Karpas-422 (cell line): ENCODE measurements around the gene CDK14. TPM values are rescaled to one million over a fixed set of nuclear protein-coding genes. Genes with fewer than 3 reads are reported as not detected.
"Not testable (repeated sequence)": the region's sequence is repeated elsewhere in the genome, so short reads cannot be mapped to it uniquely, and the experiment has no call there.

Experiments
- DNase-seq: peaks from one replicate; pipeline ENCODE4 v3.0.0-alpha.2; 2015
- H2AFZ ChIP-seq: fragments of 200-600 bp; sonication (generic); 2 replicates; pipeline ENCODE4 v1.6.1; 2014; ENCODE audit warnings: antibody characterized with exemption, low read length, mixed read lengths
- H3K27ac ChIP-seq: fragments of 200-600 bp; sonication (generic); 2 replicates; pipeline ENCODE4 v1.5.1; 2014; ENCODE audit warnings: mild to moderate bottlenecking, low read length, moderate library complexity
- H3K27me3 ChIP-seq: fragments of 200-600 bp; sonication (generic); 2 replicates; pipeline ENCODE4 v1.6.1; 2014; ENCODE audit warnings: low read length, mixed read lengths
- H3K36me3 ChIP-seq: fragments of 200-600 bp; sonication (generic); 2 replicates; pipeline ENCODE4 v1.6.1; 2014; ENCODE audit warnings: low read length, mixed read lengths; ENCODE audit not compliant: insufficient read depth
- H3K4me1 ChIP-seq: fragments of 200-600 bp; sonication (generic); 2 replicates; pipeline ENCODE4 v1.6.1; 2014; ENCODE audit warnings: mild to moderate bottlenecking, low read length, mixed read lengths
- H3K4me2 ChIP-seq: fragments of 200-600 bp; sonication (generic); 2 replicates; pipeline ENCODE4 v1.6.1; 2014; ENCODE audit warnings: low read length, low read depth, mild to moderate bottlenecking; ENCODE audit not compliant: poor library complexity, severe bottlenecking
- H3K4me3 ChIP-seq: fragments of 200-600 bp; sonication (generic); 2 replicates; pipeline ENCODE4 v1.5.1; 2014; ENCODE audit warnings: mild to moderate bottlenecking, antibody characterized with exemption, low read length, mixed read lengths
- H3K79me2 ChIP-seq: fragments of 200-600 bp; sonication (generic); 2 replicates; pipeline ENCODE4 v1.6.1; 2014; ENCODE audit warnings: mild to moderate bottlenecking, low read length, mixed read lengths
- H3K9ac ChIP-seq: fragments of 200-600 bp; sonication (generic); 2 replicates; pipeline ENCODE4 v1.6.0; 2014; ENCODE audit warnings: low read length
- H3K9me2 ChIP-seq: fragments of 200-600 bp; sonication (generic), shearing (Covaris generic); replicated peaks from 2 replicates; pipeline ENCODE4 v1.6.0; 2014; ENCODE audit warnings: mild to moderate bottlenecking, low read length, moderate library complexity; ENCODE audit not compliant: insufficient read depth
- H3K9me3 ChIP-seq: fragments of 300-700, 200-600 bp; sonication (generic); 2 replicates; pipeline ENCODE4 v1.6.1; 2014; ENCODE audit warnings: low read length, mixed read lengths
- H4K20me1 ChIP-seq: fragments of 200-600 bp; sonication (generic); 2 replicates; pipeline ENCODE4 v1.6.1; 2014; ENCODE audit warnings: mild to moderate bottlenecking, antibody characterized with exemption, low read length, low read depth; ENCODE audit not compliant: insufficient read depth
- total RNA-seq: library from RNA; depleted of rRNA; stranded (reverse); fragments of >200 nt; shearing (Covaris generic); gene quantifications from 2 replicates; pipeline ENCODE4 v1.2.3, GENCODE V29; 2014; ENCODE audit warnings: low replicate concordance

Gene CDK14
- total RNA-seq, 1 experiment from 2014 or later = 121 TPM

DNA sequence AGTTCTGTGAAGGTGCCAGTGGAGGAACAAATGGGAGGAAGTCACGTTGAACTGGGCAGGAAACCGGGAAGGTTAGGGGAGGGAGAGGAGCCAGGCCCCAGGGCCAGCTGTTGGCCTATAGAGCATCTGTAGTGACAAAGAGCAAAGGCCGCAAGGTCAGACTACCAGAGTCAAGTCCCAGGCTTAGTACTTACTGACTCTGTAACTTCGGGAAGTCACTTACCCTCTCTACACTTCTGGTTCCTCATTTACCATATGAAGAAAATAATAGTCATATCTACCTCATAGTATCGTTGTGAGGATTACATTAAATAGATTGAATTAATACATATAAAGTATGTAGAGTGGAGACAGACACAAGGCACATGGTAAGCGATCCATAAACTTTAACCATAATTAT lies 566.3 kb downstream of the CDK14 start:
- no peak for DNase-seq

DNA sequence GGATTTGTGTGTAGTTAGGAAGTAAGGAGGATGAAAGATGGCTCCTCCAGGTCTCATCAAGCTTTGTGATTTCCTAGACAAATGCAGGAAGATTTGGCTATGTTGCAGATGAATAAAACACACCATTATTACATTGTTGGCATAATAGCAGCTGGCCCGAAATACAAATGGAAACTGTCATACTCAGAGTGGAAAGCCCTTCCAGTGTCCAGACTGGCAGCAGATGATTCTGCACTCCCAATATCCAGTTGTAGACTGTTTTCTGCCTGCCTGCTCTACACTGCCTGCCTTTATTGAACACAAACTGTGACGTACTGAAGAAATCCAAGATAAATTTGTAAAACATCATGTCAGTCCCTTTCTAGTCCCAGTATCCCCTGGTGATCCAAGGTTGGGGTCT lies 568.4 kb downstream of the CDK14 start:
- no peaks in the 10 kb centered on the region for H3K9me2 ChIP-seq
- peak overlapping the region; percentile 47 for H3K9ac ChIP-seq
- peak overlapping the region; percentile 91 for H3K27ac ChIP-seq
- H3K79me2 ChIP-seq = peaks cover 12% of the 10 kb centered on the region; the same call in 1 of the 2 replicates
- H3K4me3 ChIP-seq = peak overlapping the region; percentile 47
- no peak for DNase-seq
- no peaks in the 10 kb centered on the region for H3K9me3 ChIP-seq
- no peak overlapping the region for H2AFZ ChIP-seq
- H3K4me2 ChIP-seq = peak overlapping the region; percentile 63
- peaks cover 41% of the 10 kb centered on the region for H3K4me1 ChIP-seq
- no peaks in the 10 kb centered on the region for H4K20me1 ChIP-seq
- no peaks in the 10 kb centered on the region for H3K36me3 ChIP-seq
- H3K27me3 ChIP-seq = no peaks in the 10 kb centered on the region

More for the DNA sequence above, 566.3 kb downstream of the CDK14 start:
- peaks cover 41% of the 10 kb centered on the region for H3K4me1 ChIP-seq
- H3K27ac ChIP-seq = no peak overlapping the region
- peaks cover 12% of the 10 kb centered on the region; the same call in 1 of the 2 replicates for H3K79me2 ChIP-seq
- H3K4me3 ChIP-seq = no peak overlapping the region
- no peaks in the 10 kb centered on the region for H3K9me3 ChIP-seq
- H3K36me3 ChIP-seq = no peaks in the 10 kb centered on the region
- H3K4me2 ChIP-seq = no peak overlapping the region
- no peak overlapping the region for H3K9ac ChIP-seq
- no peaks in the 10 kb centered on the region for H3K27me3 ChIP-seq
- H3K9me2 ChIP-seq = no peaks in the 10 kb centered on the region
- H4K20me1 ChIP-seq = no peaks in the 10 kb centered on the region
- no peak overlapping the region for H2AFZ ChIP-seq

DNA sequence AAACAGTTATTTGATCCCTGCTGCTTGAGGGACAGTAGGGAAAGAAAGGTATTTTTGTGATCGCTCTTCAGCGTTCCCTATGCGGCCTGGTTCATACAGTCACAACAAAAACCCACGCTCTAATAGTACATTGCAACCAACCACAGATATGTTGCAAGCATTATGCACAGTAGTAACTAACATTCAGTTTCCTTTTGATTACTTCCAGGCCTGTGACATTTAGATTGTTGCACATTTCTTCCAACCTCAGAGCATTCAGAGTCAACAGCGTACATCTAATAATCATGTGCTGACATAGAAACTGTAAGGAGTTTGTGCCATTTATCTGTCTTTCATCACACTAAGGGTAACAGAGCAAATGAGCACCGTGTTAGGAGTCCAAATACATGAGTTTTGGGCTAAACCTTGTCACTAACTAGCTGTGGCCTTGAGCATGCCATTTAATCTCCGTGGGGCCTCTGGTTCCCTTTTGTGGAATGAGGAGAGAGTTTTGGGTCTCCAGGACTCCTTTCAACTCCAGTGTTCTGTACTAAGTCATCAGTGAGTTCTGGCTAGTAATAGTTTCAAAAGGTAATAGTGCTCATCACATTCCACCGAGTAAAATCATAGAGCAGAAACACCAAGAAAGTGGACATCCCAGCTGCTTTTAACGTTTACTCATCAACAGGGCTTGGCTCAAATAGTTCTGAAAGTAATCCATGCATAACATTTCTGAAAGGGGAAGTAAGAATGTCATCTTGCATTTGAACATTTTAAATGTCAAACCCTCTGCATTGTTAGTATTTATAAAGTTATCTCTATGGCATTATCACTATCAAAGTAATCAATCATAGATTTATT lies 569.1 kb downstream of the CDK14 start:
- H3K4me2 ChIP-seq = peak overlapping the region; percentile 63
- H4K20me1 ChIP-seq = no peaks in the 10 kb centered on the region
- no peaks in the 10 kb centered on the region for H3K9me3 ChIP-seq
- H3K4me1 ChIP-seq = peaks cover 41% of the 10 kb centered on the region
- peak overlapping the region; percentile 47 for H3K9ac ChIP-seq
- H3K27ac ChIP-seq = peak overlapping the region; percentile 91
- H2AFZ ChIP-seq = peak overlapping the region; percentile 26; the same call in 1 of the 2 replicates
- DNase-seq = peak; percentile 83
- H3K27me3 ChIP-seq = no peaks in the 10 kb centered on the region
- H3K36me3 ChIP-seq = no peaks in the 10 kb centered on the region
- peaks cover 12% of the 10 kb centered on the region; the same call in 1 of the 2 replicates for H3K79me2 ChIP-seq
- peak overlapping the region; percentile 47 for H3K4me3 ChIP-seq
- no peaks in the 10 kb centered on the region for H3K9me2 ChIP-seq

- Histone ChIP-seq H3K4me3 (0 out of 2 replicates have a peak overlapping the region, but pooled peaks have one; percentile 47), H4K20me1 (no peaks in the 10 kb centered on the region), H3K9me2 (no peaks in the 10 kb centered on the region), H3K9me3 (no peaks in the 10 kb centered on the region), H2AFZ (no peak overlapping the region), H3K9ac (peak overlapping the region; percentile 47), H3K79me2 (peaks cover 12% of the 10 kb centered on the region; the same call in 1 of the 2 replicates), H3K27ac (peak overlapping the region; percentile 91), H3K36me3 (no peaks in the 10 kb centered on the region), H3K4me1 (peaks cover 41% of the 10 kb centered on the region), H3K27me3 (no peaks in the 10 kb centered on the region), H3K4me2 (peak overlapping the region; percentile 63)
- no peak for DNase-seq
These were observed 569.7 kb downstream of the CDK14 start for GRCh38 chr7:91165846-91166230.

DNA sequence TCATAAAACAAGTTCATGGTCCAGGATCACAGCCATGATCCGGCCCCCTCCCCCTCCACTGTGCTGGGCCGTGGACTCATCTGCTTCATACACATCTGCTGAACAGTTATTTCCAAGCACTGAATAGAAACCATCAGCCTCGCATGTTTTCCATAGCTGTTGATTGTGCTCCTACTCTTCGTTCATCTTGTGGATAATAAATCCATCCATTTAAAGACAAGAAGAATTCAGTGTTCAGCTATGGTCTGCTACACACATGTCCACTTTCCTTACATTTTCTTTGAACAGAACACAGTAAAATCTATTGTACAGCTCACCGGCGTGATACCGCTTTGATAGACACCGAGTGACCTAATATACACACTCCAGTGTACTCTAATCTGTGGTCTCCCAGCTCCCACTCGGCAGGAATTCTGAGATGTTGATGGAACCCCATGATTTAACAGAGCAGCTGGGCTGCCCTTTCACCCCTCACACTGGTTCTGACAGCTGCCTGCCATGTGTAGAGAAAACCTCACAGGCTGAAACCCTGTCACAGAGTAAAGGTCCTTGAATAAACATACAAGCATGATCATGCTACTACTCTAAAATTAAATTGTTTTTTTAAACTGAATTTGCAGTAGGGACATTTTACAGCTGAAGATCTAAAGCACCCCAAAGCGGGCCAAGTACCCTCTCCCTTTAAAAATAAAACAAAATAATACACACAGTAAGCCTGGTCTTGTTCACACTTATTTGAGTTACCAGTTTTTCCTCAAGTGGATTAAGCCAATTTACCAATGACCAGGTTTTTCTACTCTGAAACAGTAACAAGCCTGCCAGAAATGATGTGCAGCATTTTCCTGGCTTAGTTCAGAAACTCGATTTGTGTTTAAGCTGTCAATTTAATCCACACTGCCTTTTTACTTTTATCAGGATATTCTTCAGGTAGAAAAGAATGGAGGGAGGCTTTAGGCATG lies 573.0 kb downstream of the CDK14 start:
- Histone ChIP-seq H4K20me1 (no peaks in the 10 kb centered on the region), H3K4me1 (peaks cover 26% of the 10 kb centered on the region), H3K36me3 (no peaks in the 10 kb centered on the region; the same call in 1 of the 2 replicates)

DNA sequence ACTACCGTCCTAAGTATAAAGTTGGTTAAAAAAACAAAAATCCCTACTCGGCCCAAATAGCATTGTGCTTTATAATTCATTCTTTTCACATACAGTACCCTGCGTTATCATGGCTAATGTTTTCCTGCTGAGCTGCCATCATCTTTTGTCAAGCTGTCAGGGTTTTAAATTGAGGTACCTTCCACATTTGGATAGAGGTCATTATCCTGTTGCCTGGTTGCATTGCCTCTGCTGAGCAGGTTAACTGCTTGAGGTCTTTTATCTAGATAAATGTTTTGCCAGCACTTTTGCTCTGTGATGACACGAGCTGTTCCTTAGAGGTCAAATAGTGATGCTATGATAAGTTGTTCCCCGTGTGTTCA lies 573.7 kb downstream of the CDK14 start:
- Histone ChIP-seq H3K9ac (no peak overlapping the region), H3K4me3 (no peak overlapping the region), H3K27me3 (no peaks in the 10 kb centered on the region), H3K27ac (no peak overlapping the region), H4K20me1 (no peaks in the 10 kb centered on the region), H3K36me3 (no peaks in the 10 kb centered on the region; the same call in 1 of the 2 replicates), H3K79me2 (peaks cover 3% of the 10 kb centered on the region; the same call in 1 of the 2 replicates), H3K9me2 (no peaks in the 10 kb centered on the region), H3K9me3 (no peaks in the 10 kb centered on the region), H3K4me2 (no peak overlapping the region), H2AFZ (no peak overlapping the region), H3K4me1 (peaks cover 20% of the 10 kb centered on the region)
- no peak for DNase-seq

More for the DNA sequence above, 573.0 kb downstream of the CDK14 start:
- Histone ChIP-seq H3K9ac (no peak overlapping the region), H3K27ac (no peak overlapping the region), H3K4me2 (no peak overlapping the region), H2AFZ (no peak overlapping the region), H3K27me3 (no peaks in the 10 kb centered on the region), H3K9me3 (no peaks in the 10 kb centered on the region), H3K4me3 (no peak overlapping the region), H3K9me2 (no peaks in the 10 kb centered on the region), H3K79me2 (peaks cover 6% of the 10 kb centered on the region; the same call in 1 of the 2 replicates)
- no peak for DNase-seq

DNA sequence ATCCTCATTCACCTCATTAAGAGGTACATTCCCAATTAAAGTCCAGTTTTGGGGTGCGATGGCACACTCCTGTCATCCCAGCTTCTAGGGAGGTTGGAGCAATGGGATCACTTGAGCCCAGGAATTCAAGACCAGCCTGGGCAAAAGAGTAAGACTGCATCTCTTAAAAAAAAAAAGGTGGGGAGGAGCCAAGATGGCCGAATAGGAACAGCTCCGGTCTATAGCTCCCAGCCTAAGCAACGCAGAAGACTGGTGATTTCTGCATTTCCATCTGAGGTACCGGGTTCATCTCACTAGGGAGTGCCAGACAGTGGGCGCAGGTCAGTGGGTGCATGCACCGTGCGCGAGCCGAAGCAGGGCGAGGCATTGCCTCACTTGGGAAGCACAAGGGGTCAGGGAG lies 577.1 kb downstream of the CDK14 start:
- not testable (repeated sequence) for H3K27ac ChIP-seq, H4K20me1 ChIP-seq, H3K9ac ChIP-seq, H3K4me3 ChIP-seq, H3K9me2 ChIP-seq, H3K27me3 ChIP-seq, H3K9me3 ChIP-seq, H3K4me1 ChIP-seq, H3K36me3 ChIP-seq, H3K4me2 ChIP-seq, H3K79me2 ChIP-seq, DNase-seq, H2AFZ ChIP-seq

DNA sequence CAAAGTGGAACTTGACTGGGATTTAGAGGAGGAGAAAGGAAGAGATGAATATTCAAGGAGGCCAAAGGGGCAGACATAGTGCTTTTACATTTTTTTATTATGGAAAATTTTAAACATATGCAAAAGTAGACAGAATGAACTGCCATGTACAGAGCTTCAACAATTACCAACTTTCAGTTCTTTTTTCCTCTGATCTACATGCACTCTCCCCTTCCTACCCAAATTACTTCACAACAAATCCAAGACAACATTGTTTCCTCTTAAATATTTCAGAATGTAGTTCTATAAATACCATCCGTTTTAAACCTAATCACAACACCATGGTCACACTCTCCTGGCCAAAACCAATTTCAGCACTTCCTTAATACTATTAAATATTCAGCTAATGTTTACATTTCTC lies 584.6 kb downstream of the CDK14 start:
- Histone ChIP-seq H3K9me3 (no peaks in the 10 kb centered on the region), H3K4me3 (no peak overlapping the region), H2AFZ (no peak overlapping the region), H3K4me2 (no peak overlapping the region), H3K9me2 (no peaks in the 10 kb centered on the region), H3K27ac (no peak overlapping the region), H3K9ac (no peak overlapping the region), H3K4me1 (peaks cover 5% of the 10 kb centered on the region; the same call in 1 of the 2 replicates), H3K79me2 (no peaks in the 10 kb centered on the region), H4K20me1 (no peaks in the 10 kb centered on the region), H3K36me3 (no peaks in the 10 kb centered on the region), H3K27me3 (no peaks in the 10 kb centered on the region)
- DNase-seq = no peak
